DMS114 treated with DMSO at 0.1 percent for 48 hours (cell line): ENCODE measurements around the gene MED12L.

Source experiments
- DNase-seq: peaks from one replicate; lab custom pipeline; 2025; ENCODE audit not compliant: unreplicated experiment; lab: John Stamatoyannopoulos, UW

The MED12L gene

DNA sequence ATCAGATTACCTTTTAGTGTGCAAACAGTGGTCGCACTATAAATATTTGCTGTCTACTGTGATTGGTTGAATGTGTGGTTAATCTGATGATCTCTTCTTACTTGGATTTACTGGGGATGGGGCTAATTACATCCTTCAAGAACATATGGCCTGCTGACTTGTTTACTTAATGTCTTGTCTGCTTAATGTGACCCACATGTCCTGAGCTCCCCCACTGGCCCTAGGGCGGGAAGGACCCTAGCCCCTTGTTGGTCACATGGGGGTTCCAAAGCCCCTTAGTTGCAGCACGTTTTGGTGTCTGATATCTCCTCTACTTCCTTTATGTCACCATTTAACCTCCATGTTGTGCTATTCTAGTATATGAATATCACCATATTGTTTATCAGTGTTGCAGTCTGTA is 316.9 kb downstream of the MED12L start:
- no peak for DNase-seq

DNA sequence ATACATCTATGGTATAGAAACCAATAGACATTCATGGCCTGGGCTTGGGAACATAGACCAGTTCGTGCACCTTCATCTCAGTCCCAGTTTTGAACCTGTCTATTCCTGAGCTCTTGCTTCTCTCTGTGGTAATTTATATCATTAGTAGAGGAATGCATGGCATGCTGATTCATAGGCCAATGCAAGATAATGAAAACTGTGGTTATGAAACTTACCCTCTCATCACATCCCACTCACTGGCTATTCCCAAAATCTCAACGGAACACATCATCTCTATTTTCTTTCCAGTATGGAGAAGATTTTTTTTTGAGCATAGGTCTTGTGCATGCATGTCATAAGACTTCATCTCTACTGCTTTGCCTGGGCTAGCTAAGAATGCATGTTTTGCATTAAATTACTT is 317.8 kb downstream of the MED12L start:
- no peak for DNase-seq

DNA sequence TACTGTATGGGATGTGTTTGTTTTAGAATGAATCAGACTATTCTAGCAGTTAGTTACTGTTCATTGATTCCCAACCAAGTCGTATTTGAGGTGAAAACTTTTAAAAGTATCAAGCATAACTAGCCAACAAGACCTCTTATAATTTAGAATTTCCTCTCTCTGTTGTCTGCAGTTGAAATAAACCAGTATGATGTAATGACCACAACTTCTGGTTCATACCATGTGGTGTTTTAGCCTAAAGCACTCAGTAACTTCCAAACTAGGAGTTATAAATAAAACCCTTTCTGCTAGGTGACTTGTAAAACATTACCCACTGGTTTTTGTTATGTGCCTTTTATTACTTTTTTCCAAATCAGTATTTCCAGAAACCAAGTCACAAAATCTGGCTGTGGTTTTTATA is 318.9 kb downstream of the MED12L start:
- no peak for DNase-seq

DNA sequence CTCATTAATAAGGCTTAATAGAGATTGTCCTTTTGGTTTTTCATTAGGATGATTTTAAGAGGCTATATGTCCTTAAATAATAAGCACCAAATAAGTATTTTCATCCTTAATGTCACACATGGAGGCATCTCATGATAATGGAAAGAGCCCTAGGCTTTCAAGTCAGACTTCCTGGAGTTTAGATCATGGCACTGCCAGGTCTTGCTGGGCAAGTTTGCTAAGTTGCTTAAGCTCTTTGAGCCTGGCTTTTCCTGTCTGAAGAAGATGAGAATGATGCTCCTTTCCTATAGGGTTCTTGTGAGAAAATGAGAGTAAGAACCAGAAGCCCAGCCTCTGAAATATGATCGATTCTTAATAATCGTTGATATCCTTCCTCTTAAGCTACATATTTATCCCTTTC is 322.5 kb downstream of the MED12L start:
- no peak for DNase-seq

DNA sequence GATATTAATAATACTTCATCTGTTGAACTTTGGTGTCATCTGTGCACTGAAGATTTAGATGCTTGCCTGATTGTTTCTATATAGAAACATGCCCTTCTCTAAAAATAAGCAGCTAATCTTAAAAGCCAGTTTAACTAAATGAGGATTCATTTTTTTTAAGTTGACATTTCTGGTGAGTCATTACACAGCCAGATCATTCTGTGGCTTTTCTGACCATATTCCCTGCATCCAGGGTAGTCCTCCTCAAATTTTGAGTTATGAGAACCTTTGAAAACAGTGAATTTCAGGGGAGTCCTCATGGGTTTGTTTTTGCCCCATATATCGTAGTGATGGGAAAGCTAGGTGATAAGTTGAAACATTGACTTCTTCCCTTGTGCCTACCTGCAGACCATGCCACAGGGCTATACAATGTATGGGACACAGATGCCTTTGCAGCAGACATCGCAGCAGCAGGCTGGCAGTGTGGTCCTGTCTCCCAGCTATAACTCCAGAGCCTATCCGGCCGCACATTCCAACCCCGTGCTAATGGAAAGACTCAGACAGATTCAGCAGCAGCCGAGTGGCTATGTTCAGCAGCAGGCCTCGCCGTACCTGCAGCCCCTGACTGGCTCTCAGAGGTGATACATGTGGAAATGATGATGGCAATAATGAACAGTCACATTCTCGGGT is 325.6 kb downstream of the MED12L start:
- no peak for DNase-seq

DNA sequence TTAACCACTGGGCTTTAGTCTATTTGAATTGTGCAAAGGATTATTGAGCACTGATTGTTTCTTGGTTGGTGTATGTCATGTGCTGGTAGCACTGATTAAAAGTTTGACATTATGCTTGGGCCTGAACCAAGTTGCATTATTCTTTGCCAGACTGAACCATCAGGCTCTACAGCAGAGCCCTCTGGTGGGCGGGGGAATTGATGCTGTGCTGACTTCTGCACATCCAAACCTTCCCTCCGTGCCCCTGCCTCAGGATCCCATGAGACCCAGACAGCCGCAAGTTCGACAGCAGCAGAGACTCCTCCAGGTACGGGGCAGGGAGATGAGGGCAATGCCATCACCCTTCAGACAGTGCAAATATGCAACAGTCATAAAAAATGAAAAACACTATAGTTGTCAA is 327.5 kb downstream of the MED12L start:
- no peak for DNase-seq

DNA sequence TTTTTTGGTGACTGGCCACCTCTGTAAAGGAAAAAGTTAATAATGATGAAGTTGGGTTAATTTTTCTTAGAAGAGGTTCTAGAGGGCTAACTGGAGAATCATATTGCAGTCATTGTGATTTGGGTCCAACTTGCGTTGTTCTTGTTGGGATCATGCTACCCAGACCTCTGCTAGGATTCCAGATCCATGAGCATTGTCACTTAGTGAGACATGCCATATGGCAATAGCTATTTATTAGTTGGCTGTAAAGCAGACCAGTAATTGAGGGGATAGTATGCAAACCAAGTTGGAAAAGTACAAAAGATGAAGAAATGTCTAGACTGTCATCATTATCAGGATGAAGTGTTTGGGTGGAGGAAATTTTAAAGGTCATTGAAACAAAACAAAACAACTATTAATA is 329.8 kb downstream of the MED12L start:
- DNase-seq: no peak

DNA sequence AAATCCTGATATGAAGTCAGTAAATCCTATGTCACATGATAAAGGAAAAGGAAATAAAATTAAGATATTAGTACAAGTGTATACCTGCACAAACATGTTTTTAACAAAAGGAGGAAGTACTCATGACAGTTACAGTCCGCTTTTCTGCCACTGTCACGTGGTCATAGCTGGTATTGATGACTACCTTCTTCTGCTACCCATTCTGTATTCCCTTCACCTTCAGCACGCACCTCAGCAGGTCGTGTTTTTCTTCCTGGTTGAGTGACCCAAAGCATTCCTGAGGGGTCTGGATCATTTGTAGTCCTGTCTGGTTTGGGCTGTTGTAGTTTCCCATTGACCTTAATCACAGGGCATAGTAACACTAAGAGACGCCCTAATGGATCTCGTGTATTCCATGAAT is 334.3 kb downstream of the MED12L start:
- DNase-seq: no peak

DNA sequence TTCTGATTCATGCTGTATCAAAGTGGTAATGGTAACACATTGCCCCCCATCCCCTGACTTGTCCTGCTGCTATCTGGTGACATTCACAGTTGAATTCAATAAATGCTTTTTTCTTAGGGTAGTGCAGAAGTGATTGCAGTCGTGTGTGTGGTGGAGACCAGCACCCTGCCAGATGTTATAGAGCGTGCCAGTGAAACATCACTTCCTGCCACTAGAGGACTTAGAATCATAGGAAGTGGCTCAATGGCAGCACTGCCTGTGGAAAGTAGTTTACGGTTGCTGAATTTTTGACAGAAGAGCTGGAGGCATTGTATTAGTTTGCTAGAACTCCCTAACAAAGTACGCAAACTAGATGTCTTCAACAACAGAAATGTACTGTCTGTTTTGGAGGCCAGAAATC is 336.5 kb downstream of the MED12L start:
- DNase-seq: no peak

DNA sequence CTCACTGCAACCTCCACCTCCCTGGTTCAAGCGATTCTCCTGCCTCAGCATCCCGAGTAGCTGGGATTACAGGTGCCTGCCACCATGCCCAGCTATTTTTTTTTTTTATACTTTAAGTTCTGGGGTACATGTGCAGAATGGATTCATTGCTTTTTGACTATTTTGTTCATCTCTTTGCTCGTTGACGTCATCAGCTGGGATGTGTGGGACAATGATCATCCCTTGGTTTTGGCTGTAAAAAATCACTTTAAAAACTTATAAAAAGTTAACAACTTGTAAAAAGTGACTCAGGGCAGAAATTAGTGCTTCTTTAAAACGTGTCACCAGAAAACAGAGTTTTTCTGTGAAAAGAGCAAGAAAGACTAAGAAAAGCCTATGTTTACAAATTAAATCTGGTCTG is 337.6 kb downstream of the MED12L start:
- no peak for DNase-seq

DNA sequence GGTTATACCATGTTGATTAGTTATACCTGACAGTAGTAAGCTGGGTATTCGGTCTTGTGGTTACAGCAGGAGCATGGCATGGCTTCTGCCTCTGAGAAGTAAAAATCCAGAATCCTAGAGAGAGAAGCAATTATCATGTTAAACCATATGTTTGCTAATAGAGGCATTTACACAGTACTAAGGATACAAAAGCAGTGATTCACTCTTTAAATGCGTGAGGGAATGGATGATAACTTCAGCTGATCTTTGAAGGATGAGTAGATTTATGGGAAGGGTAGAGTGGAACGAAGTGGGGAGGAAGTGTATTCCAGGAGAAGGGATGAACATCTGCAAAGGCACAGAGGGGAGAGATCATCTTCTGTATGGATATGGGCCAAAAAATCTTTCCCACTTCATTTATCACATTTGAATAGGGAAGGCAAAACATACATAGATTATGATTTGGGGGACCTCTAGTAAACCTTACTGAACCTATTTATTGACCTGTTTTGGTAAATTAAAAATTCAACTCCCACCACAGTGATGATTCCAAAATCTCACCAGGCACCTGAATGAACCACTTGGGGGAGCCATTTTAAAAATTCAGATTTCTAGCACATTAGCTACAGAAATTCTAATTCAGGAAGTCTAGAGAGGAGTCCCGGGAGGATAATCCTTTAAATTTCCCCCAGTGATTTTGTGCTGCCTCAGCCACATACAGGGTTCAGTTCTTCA is 340.3 kb downstream of the MED12L start:
- no peak for DNase-seq

DNA sequence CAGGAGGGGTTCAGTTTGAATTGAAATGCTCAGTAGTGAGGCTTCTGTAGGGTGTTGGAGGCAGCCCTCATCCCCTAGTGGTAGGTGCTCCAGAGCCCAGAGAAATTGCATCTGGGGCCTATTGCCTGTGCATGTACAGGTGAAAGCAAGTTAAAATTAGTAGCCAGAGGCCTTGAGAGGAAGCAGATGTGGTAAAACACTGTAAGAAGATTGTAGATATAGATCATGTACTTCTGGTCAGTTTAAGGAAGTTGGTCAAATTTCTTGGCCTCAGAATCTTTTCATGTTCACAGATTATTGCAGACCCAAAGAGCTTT is 340.8 kb downstream of the MED12L start:
- DNase-seq: no peak

DNA sequence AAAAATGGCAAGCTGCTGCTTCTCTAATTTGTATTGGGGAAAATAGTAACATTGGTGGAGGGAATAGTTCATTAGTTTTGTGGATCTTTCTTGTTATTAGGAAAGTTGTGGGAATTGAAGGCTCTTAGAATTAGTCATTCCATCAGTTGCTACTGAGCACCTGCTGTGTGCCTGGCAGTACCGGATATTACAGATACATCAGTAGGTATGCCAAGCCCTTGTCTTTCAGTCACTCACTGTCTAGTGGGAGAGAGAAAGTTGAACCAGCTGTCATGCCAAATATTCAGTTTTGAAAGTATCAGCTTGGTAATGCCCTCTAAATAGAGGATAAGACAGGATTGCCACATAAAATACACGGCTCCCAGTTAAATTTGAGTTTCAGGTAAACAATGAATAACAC is 342.9 kb downstream of the MED12L start:
- DNase-seq: no peak

DNA sequence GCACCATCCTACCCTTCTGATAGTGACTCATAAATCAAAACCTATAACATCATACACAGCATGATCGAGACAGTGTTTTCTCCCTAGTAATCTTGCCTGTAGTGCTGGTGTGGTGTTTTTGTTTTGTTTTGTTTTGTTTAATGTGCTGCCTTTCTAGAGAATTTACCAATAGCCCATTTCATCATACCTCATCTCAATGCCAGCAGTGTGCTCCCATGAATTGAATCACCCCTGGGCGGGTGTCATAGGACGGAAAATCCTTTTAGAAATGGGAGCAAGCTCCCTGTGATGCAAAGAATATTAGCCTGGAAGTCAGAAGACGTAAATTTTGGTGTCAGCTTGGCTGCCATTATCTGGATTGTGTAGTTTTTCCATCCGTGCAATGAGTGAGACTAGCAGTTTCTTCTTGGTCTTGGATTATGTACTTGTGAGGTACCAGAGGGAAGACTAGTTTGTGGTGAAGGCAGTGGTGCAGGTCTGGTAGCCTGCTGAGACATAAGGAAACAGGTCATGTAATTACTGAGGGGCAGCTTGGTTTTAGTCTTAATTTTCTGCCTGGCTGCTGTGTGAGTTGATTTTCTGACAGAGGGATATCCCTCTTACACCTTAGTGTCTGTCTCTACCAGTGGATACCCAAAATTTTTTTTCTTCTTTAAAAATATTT is 345.5 kb downstream of the MED12L start:
- DNase-seq: no peak

DNA sequence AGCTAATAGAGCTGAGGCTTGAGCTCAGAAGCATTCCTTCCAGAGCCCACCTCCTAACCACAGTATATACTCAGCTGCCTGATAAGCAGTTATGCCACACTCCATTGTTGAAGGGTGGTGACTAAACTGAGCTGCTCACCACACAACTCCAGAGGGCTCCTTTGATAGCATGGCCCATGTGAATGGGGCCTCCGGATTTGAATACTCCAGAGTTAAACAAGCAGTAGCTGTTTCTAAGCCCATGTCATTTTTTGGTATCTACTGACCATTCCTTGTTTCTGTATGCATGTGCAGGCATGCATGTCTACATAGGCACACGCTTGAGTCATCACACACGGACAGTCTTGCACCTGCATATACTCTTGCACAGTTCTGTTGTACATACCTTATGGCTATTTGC is 346.5 kb downstream of the MED12L start:
- no peak for DNase-seq

DNA sequence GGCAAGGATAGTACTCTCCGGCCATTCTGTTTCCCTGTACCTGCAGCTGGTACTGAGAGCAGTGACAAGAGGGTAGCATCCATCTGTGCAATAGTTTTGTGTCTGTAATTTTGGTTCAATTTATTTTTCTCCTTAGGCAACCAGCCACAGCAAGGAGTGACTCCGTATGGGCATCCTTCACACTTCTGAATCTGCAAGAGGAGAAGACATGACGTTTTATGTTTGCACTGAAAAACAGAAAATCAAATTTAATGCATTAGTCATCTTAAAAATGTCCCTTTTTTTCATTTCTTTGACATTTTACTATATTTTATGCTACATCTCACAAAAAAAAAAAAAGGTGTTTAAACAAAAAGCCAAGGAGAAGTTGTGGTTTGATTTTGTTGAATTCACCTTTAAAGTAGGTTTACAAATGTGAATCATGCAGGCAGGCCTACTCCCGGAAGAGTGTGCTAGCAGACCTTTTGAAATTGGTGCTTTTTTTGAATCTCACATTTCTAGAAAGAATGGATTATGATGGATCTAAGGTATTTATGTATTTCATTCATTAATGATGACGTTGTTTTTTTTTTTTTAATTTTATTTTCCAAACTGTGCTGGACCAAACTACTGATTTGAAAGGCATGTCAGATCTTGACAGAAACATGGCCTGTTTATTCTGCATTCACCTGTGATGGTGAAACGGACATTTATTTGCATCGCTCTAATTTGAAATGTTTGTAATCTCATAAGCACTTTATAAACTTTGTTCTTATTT is 347.3 kb downstream of the MED12L start:
- DNase-seq: no peak

DNA sequence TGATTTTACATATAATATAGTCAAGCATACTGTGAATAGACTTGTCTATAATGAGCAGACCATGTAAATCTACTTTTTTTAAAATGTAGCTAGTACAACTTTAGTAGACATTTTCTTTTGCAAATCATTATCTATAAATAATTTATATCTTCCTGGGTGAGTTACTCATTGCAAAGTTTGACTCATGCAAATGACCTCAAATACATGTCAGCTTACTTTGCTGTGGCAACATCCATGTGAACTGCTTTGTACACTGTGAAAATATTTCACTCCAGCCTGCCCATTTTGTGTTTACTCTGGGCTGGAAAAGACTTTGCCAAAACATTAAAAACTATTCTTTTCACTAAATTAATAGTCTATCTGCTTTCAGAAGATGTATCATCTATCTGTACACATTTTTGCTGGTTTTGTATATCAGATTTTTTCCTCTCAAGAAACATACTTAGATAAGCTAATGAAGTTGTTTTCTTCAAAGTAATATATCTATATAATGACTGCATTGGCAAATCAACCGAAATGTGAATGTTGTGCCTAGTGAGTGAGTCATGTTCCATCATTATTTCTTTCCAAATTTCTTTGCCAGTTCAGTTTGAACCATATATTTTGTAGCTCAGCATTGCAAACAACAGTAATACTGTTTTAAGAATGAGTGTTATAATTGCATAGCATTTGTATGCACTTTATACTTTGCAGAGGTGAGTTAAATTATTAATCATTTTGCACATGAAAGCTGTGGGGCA is 348.9 kb downstream of the MED12L start:
- DNase-seq: no peak

DNA sequence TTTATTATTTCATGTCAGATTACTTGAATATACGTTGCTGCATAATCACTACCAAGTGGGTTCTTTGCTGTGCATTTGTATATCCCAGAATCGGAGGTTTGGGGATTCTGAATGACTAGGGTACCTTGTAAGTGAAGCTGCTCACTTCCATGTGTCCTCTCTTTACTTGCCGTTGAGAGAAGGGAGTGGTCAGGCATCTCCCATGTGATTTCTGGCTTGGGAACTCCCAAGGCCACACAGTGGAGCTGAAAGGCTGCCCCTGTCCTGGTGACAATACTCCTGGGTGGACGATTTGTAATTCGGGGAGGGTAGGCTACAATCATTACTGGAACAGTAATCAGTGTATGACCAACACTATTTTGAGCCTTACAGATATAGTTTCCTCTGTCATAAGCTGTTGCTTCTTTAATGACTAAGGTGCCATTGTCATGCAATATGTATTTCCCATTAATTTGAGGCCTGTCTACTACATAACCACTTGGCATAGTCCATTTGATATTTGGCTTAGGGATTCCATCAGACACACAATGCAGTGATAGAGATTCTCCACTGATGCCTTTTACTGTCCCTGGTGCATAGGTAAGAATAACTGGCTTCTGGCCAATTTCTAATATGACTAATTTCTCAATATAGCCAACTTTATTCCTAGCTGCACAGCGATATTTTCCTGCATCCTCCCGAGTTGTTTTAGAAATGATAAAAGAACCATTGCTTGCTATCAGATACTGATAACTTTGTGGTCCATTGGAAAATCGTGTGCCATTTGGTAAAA is 351.4 kb downstream of the MED12L start:
- DNase-seq: no peak

DNA sequence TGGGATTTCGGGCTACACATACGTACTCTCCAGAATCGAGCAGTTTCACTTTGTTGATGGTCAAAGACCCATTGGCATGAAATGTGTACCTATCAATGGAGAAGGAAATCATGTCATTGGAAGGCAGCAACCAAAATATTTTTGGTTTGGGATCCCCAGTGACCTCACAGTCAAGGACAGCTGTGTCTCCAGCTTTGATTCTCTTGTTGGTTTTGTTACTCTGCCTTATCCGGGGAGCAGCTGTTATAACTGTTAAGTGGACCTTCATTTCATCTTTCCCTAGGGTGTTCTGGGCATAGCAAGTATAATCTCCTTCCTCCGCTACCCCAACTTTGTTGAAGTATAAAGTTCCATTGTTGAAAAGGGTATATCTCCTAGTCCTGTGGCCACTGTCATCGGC is 352.4 kb downstream of the MED12L start:
- no peak for DNase-seq

DNA sequence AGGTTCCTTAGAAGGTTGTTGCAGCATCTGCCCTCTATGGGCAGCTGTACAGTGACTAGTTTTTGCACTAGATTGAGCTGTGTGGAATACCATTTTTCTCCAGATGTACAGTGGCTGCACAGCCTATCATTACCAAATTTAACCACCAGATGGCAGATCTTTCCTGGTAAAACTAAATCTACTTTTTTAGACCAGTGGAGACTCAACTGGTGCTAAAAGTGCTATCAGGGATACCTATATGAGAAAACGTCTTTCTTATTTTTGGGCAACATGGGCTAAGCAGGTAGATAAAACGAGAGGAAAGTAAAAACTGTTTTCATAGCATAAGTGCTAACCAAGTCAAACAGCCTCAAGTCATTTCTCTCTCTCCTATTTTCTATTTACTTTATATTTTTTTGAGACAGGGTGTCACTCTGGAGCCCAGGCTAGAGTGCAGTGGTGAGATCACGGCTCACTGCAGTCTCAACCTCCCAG is 354.2 kb downstream of the MED12L start:
- peak; percentile 62 for DNase-seq
